HEK293 (cell line): Measurements from ENCODE around the gene BTBD19.

Experiments used
- CTCF ChIA-PET: fragments of 350-600 bp; formaldehyde crosslinking; extraction: SDS; loops from one replicate; lab custom pipeline; 2021; ENCODE audit warnings: antibody characterized with exemption; lab: Yijun Ruan, JAX
- POLR2A ChIA-PET: fragments of 300-600 bp; formaldehyde crosslinking; extraction: SDS; loops from one replicate; lab custom pipeline; 2020; ENCODE audit warnings: antibody characterized with exemption, inconsistent platforms; lab: Yijun Ruan, JAX
- H3K27ac ChIP-seq: fragments of 200-500 bp; sonication (Bioruptor generic); 2 replicates; pipeline ENCODE4 v1.5.1; 2014; ENCODE audit warnings: low read depth, low read length, control low read depth, inconsistent platforms; ENCODE audit errors: extremely low read depth
- H3K36me3 ChIP-seq, 2 experiments: fragments of 200-500 bp in 1 of 2; sonication (Bioruptor generic) in 1 of 2; 1 replicate in 1 of 2; 2 replicates in 1 of 2; pipeline ENCODE4 v1.5.1; 2014 to 2017; ENCODE audit warnings: inconsistent platforms in 2 of 2, low read length in 2 of 2; ENCODE audit not compliant: control insufficient read depth in 2 of 2, insufficient read depth in 1 of 2
- H3K4me1 ChIP-seq: fragments of 200-500 bp; sonication (Bioruptor generic); 2 replicates; pipeline ENCODE4 v1.5.1; 2014; ENCODE audit warnings: mild to moderate bottlenecking, low read length, inconsistent platforms; ENCODE audit not compliant: control insufficient read depth, insufficient read depth
- H3K4me3 ChIP-seq: 2 replicates; pipeline ENCODE4 v1.5.1; 2011; ENCODE audit warnings: low read depth, mild to moderate bottlenecking, control low read depth, low read length, moderate library complexity
- H3K9me3 ChIP-seq: fragments of 200-500 bp; sonication (Bioruptor generic); 2 replicates; pipeline ENCODE4 v1.5.1; 2014; ENCODE audit warnings: low read depth, low read length, inconsistent platforms; ENCODE audit not compliant: control insufficient read depth, insufficient read depth
- BCL6B ChIP-seq: fragments of 450-650 bp; formaldehyde crosslinking; IDR thresholded peaks from 2 replicates; pipeline ENCODE4 v1.5.1; 2017; ENCODE audit warnings: missing biosample characterization, missing genetic modification characterization
- GLIS1 ChIP-seq: fragments of 450-650 bp; formaldehyde crosslinking; IDR thresholded peaks from 2 replicates; pipeline ENCODE4 v1.5.1; 2016; ENCODE audit warnings: missing biosample characterization, missing genetic modification characterization
- PRDM4 ChIP-seq: fragments of 450-650 bp; formaldehyde crosslinking; IDR thresholded peaks from 2 replicates; pipeline ENCODE4 v1.5.1; 2017; ENCODE audit warnings: missing biosample characterization, missing genetic modification characterization
- SP2 ChIP-seq: fragments of 450-650 bp; formaldehyde crosslinking; IDR thresholded peaks from 2 replicates; pipeline ENCODE4 v1.5.1; 2016; ENCODE audit warnings: missing biosample characterization, missing genetic modification characterization
- SP7 ChIP-seq: fragments of 450-650 bp; formaldehyde crosslinking; IDR thresholded peaks from 2 replicates; pipeline ENCODE4 v1.5.1; 2016; ENCODE audit warnings: missing biosample characterization, missing genetic modification characterization
- TRIM28 ChIP-seq: IDR thresholded peaks from 2 replicates; pipeline ENCODE4 v1.6.1; 2011; ENCODE audit warnings: low read length, control low read depth, borderline replicate concordance
- ZEB2 ChIP-seq: fragments of 450-650 bp; formaldehyde crosslinking; IDR thresholded peaks from 2 replicates; pipeline ENCODE4 v1.5.1; 2016; ENCODE audit warnings: missing biosample characterization, missing genetic modification characterization
- ZNF133 ChIP-seq: fragments of 450-650 bp; formaldehyde crosslinking; IDR thresholded peaks from 2 replicates; pipeline ENCODE4 v1.5.1; 2016; ENCODE audit warnings: missing biosample characterization, missing genetic modification characterization
- ZNF266 ChIP-seq: fragments of 450-650 bp; formaldehyde crosslinking; IDR thresholded peaks from 2 replicates; pipeline ENCODE4 v1.5.1; 2016; ENCODE audit warnings: missing biosample characterization, missing genetic modification characterization, low read depth
- ZNF292 ChIP-seq: fragments of 450-650 bp; formaldehyde crosslinking; IDR thresholded peaks from 2 replicates; pipeline ENCODE4 v1.5.1; 2016; ENCODE audit warnings: low read depth, missing biosample characterization, missing genetic modification characterization, borderline replicate concordance
- ZNF394 ChIP-seq: fragments of 450-650 bp; formaldehyde crosslinking; IDR thresholded peaks from 2 replicates; pipeline ENCODE4 v1.5.1; 2016; ENCODE audit warnings: missing biosample characterization, missing genetic modification characterization, mild to moderate bottlenecking, moderate library complexity, borderline replicate concordance
- ZNF433 ChIP-seq: fragments of 450-650 bp; formaldehyde crosslinking; IDR thresholded peaks from 2 replicates; pipeline ENCODE4 v1.5.1; 2016; ENCODE audit warnings: missing biosample characterization, missing genetic modification characterization, low read depth
- ZNF596 ChIP-seq: fragments of 450-650 bp; IDR thresholded peaks from 2 replicates; pipeline ENCODE4 v1.5.0; 2018; ENCODE audit warnings: missing biosample characterization, mild to moderate bottlenecking, missing genetic modification characterization, moderate library complexity
- ZNF701 ChIP-seq: fragments of 450-650 bp; formaldehyde crosslinking; IDR thresholded peaks from 2 replicates; pipeline ENCODE4 v1.5.1; 2016; ENCODE audit warnings: missing biosample characterization, missing genetic modification characterization
- ZNF843 ChIP-seq: fragments of 450-650 bp; formaldehyde crosslinking; IDR thresholded peaks from 2 replicates; pipeline ENCODE4 v1.5.1; 2016; ENCODE audit warnings: missing biosample characterization, missing genetic modification characterization
- TF ChIP-seq, protein P1 (sequence below): fragments of 450-650 bp; formaldehyde crosslinking; IDR thresholded peaks from 2 replicates; pipeline ENCODE4 v1.5.1; 2017; ENCODE audit warnings: missing biosample characterization, missing genetic modification characterization
- TF ChIP-seq, protein P2 (sequence below): fragments of 450-650 bp; formaldehyde crosslinking; IDR thresholded peaks from 2 replicates; pipeline ENCODE4 v1.5.1; 2017; ENCODE audit warnings: missing biosample characterization, missing genetic modification characterization

BTBD19 gene

GRCh38 chr1:44832056-44832705 is 23.9 kb downstream of the BTBD19 start:
- Histone ChIP-seq H3K27ac (no peak overlapping the region), H3K9me3 (no peaks in the 10 kb centered on the region), H3K4me3 (no peak overlapping the region), H3K36me3 (peaks cover 0 to 23% of the 10 kb centered on the region in 2 experiments; a peak in 2 of 3 replicates), H3K4me1 (peaks cover 11% of the 10 kb centered on the region)
- CTCF ChIA-PET, result interaction anchor here (0.6 to 1.5 kb wide), 4 partner anchors 32 to 659 kb away, joined by 3 to 6 read pairs (median 4); partner anchors contain the start of gene PLK3
- no peak for TF ChIP-seq SP2
- no peak for TF ChIP-seq ZNF843 (tag by site-specific recombination)
- peak; percentile 77; the same call in 1 of the 2 replicates for TF ChIP-seq ZNF394 (tag by site-specific recombination)
- TF ChIP-seq ZNF701, result no peak
- no peak for TF ChIP-seq ZNF266 (tag by site-specific recombination)
- peak; percentile 25; the same call in 1 of the 2 replicates for TF ChIP-seq TRIM28
- no peak for TF ChIP-seq ZNF133 (tag by site-specific recombination)
- no peak for TF ChIP-seq ZEB2
- TF ChIP-seq BCL6B, result no peak
- TF ChIP-seq, protein P1, sequence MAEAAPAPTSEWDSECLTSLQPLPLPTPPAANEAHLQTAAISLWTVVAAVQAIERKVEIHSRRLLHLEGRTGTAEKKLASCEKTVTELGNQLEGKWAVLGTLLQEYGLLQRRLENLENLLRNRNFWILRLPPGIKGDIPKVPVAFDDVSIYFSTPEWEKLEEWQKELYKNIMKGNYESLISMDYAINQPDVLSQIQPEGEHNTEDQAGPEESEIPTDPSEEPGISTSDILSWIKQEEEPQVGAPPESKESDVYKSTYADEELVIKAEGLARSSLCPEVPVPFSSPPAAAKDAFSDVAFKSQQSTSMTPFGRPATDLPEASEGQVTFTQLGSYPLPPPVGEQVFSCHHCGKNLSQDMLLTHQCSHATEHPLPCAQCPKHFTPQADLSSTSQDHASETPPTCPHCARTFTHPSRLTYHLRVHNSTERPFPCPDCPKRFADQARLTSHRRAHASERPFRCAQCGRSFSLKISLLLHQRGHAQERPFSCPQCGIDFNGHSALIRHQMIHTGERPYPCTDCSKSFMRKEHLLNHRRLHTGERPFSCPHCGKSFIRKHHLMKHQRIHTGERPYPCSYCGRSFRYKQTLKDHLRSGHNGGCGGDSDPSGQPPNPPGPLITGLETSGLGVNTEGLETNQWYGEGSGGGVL (tag by site-specific recombination), result peak; percentile 51; the same call in 1 of the 2 replicates
- 0 out of 2 replicates have a peak, but pooled peaks have one; percentile 7 for TF ChIP-seq GLIS1 (tag by site-specific recombination)
- POLR2A ChIA-PET, result interaction anchor here (0.9 to 3.4 kb wide), 4 partner anchors 11 to 32 kb away, joined by 4 to 9 read pairs (median 8); partner anchors contain the start of genes PLK3 and PTCH2

DNA sequence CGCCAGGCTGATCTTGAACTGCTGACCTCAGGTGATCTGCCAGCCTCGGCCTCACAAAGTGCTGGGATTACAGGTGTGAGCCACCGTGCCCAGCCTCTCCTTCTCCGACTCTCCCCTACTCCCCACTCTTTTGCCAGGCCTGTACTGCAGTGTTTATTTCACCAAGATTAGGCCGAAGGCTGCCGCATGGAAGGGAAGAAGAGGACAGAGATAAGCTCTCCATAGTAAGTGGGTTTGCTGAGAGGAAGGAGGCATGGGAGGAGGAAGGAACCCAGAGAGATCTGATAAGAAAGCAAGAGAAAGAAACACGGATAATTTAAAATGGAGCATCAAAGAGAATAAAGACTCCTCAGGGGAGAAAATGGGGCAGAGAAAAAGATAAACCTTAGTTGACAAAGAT is 26.0 kb downstream of the BTBD19 start:
- Histone ChIP-seq H3K27ac (no peak overlapping the region), H3K4me1 (peaks cover 11% of the 10 kb centered on the region)
- CTCF ChIA-PET, result interaction anchor here (0.7 to 3.0 kb wide), 6 partner anchors 11 to 180 kb away, joined by 3 to 22 read pairs (median 4); partner anchors contain the start of genes HECTD3 and UROD
- TF ChIP-seq ZNF596 (tag by site-specific recombination), result no peak
- no peak for TF ChIP-seq SP7 (tag by site-specific recombination)
- no peak for TF ChIP-seq ZNF292 (tag by site-specific recombination)
- no peak for TF ChIP-seq PRDM4 (tag by site-specific recombination)
- TF ChIP-seq, protein P2, sequence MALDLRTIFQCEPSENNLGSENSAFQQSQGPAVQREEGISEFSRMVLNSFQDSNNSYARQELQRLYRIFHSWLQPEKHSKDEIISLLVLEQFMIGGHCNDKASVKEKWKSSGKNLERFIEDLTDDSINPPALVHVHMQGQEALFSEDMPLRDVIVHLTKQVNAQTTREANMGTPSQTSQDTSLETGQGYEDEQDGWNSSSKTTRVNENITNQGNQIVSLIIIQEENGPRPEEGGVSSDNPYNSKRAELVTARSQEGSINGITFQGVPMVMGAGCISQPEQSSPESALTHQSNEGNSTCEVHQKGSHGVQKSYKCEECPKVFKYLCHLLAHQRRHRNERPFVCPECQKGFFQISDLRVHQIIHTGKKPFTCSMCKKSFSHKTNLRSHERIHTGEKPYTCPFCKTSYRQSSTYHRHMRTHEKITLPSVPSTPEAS, result no peak
- no peak for TF ChIP-seq ZNF266 (tag by site-specific recombination)
- no peak for TF ChIP-seq ZNF433 (tag by site-specific recombination)
- TF ChIP-seq, all 188 proteins: peak for 0
- POLR2A ChIA-PET, result interaction anchor here (1.8 kb wide), 1 partner anchor 15 kb away, joined by 4 read pairs; no protein-coding TSS in a partner anchor
- peaks cover 0 to 8% of the 10 kb centered on the region in 2 experiments; a peak in 2 of 3 replicates for H3K36me3 ChIP-seq
- no peak overlapping the region for H3K4me3 ChIP-seq
- no peaks in the 10 kb centered on the region for H3K9me3 ChIP-seq
